Measurements from ENCODE around the gene FMO5.

The FMO5 gene

GRCh38 chr1:147270721-147271120 lies 45.6 kb upstream of the FMO5 start:
- Histone ChIP-seq H3K27me3 (ENCODE audit: insufficient read depth, low read length) (no peaks in the 10 kb centered on the region), H3K4me1 (ENCODE audit: insufficient read depth, low read length, severe bottlenecking) (no peaks in the 10 kb centered on the region), H3K9me2 (ENCODE audit: low read depth, low read length) (no peaks in the 10 kb centered on the region), H3F3A (ENCODE audit: insufficient read depth, low read length) (no peaks in the 10 kb centered on the region), H3K4me3 (ENCODE audit: low read depth, low read length, poor library complexity, severe bottlenecking) (no peak overlapping the region), H3K27ac (ENCODE audit: low read depth, low read length, poor library complexity, severe bottlenecking) (no peak overlapping the region), H3K9ac (ENCODE audit: low read length) (no peak overlapping the region), H3K79me2 (ENCODE audit: insufficient read depth, low read length) (no peaks in the 10 kb centered on the region), H3K9me3 (ENCODE audit: low read length) (no peaks in the 10 kb centered on the region), H3K36me3 (ENCODE audit: insufficient read depth, low read length) (peaks cover 76% of the 10 kb centered on the region; the same call in 1 of the 2 replicates), H2AFZ (ENCODE audit: low read length) (no peak overlapping the region), H4K20me1 (ENCODE audit: insufficient read depth, low read length) (no peaks in the 10 kb centered on the region), H3K4me2 (ENCODE audit: low read length) (no peak overlapping the region)
- no peak for TF ChIP-seq CTCF (IDR thresholded peaks at IDR 0.05; ENCODE audit: low read length)
- no peak for TF ChIP-seq EZH2 (IDR thresholded peaks at IDR 0.05; ENCODE audit: borderline replicate concordance, low read length)

DNA sequence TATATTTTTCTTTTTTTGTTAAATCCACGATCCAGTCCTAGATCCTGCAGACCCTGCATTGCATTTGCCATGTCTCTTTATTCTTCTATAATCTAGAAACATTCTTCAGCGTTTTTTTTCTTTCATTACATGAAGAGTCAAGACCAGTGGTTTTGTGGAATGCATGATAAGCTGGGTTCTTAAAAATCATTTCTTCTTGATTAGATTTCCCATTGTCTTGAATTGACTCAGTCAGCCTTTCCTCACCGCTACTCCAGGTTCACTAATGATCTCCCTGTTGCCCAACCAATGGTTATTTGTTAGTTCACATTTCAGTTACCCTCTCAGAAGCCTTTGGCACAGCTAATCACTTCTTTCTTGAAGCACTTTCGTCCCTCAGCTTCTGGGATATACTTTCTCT lies 42.6 kb upstream of the FMO5 start:
- no peaks in the 10 kb centered on the region for H3K9me3 ChIP-seq (ENCODE audit: low read length)
- H3K79me2 ChIP-seq (ENCODE audit: insufficient read depth, low read length): no peaks in the 10 kb centered on the region
- no peak overlapping the region for H2AFZ ChIP-seq (ENCODE audit: low read length)
- no peaks in the 10 kb centered on the region for H3K27me3 ChIP-seq (ENCODE audit: insufficient read depth, low read length)
- H3K4me2 ChIP-seq (ENCODE audit: low read length): no peak overlapping the region
- no peak overlapping the region for H3K27ac ChIP-seq (ENCODE audit: low read depth, low read length, poor library complexity, severe bottlenecking)
- H4K20me1 ChIP-seq (ENCODE audit: insufficient read depth, low read length): no peaks in the 10 kb centered on the region
- H3K9me2 ChIP-seq (ENCODE audit: low read depth, low read length): no peaks in the 10 kb centered on the region
- no peak overlapping the region for H3K4me3 ChIP-seq (ENCODE audit: low read depth, low read length, poor library complexity, severe bottlenecking)
- no peaks in the 10 kb centered on the region for H3K4me1 ChIP-seq (ENCODE audit: insufficient read depth, low read length, severe bottlenecking)
- peaks cover 76% of the 10 kb centered on the region for H3K36me3 ChIP-seq (ENCODE audit: insufficient read depth, low read length)
- H3K9ac ChIP-seq (ENCODE audit: low read length): no peak overlapping the region
- TF ChIP-seq EZH2 (IDR thresholded peaks at IDR 0.05; ENCODE audit: borderline replicate concordance, low read length) (no peak), CTCF (IDR thresholded peaks at IDR 0.05; ENCODE audit: low read length) (no peak)
- H3F3A ChIP-seq (ENCODE audit: insufficient read depth, low read length): no peaks in the 10 kb centered on the region

- H4K20me1 ChIP-seq (ENCODE audit: insufficient read depth, low read length): no peaks in the 10 kb centered on the region
- H2AFZ ChIP-seq (ENCODE audit: low read length): no peak overlapping the region
- H3K4me1 ChIP-seq (ENCODE audit: insufficient read depth, low read length, severe bottlenecking): no peaks in the 10 kb centered on the region
- H3K4me3 ChIP-seq (ENCODE audit: low read depth, low read length, poor library complexity, severe bottlenecking): no peak overlapping the region
- no peaks in the 10 kb centered on the region for H3K27me3 ChIP-seq (ENCODE audit: insufficient read depth, low read length)
- H3K4me2 ChIP-seq (ENCODE audit: low read length): no peak overlapping the region
- H3K9me2 ChIP-seq (ENCODE audit: low read depth, low read length): no peaks in the 10 kb centered on the region
- H3K79me2 ChIP-seq (ENCODE audit: insufficient read depth, low read length): no peaks in the 10 kb centered on the region
- no peaks in the 10 kb centered on the region for H3K9me3 ChIP-seq (ENCODE audit: low read length)
- no peaks in the 10 kb centered on the region for H3F3A ChIP-seq (ENCODE audit: insufficient read depth, low read length)
- H3K36me3 ChIP-seq (ENCODE audit: insufficient read depth, low read length): peaks cover 77% of the 10 kb centered on the region
- TF ChIP-seq EZH2 (IDR thresholded peaks at IDR 0.05; ENCODE audit: borderline replicate concordance, low read length) (no peak), CTCF (IDR thresholded peaks at IDR 0.05; ENCODE audit: low read length) (no peak)
- no peak overlapping the region for H3K9ac ChIP-seq (ENCODE audit: low read length)
- no peak overlapping the region for H3K27ac ChIP-seq (ENCODE audit: low read depth, low read length, poor library complexity, severe bottlenecking)
Observed at GRCh38 chr1:147266381-147266780, 41.2 kb upstream of the FMO5 start.
